A673 (cell line): ENCODE measurements around the gene TENM4. TPM values are rescaled to one million over a fixed set of nuclear protein-coding genes. Genes with fewer than 3 reads are reported as not detected.

ENCODE experiments used
- BruUV-seq: library from RNA; stranded (reverse); fragments of 400-500 nt; replicated peaks from 2 replicates; lab custom pipeline; 2021; lab: Mats Ljungman, UMichigan
- CTCF ChIA-PET: fragments of 300-600 bp; sonication (Branson Sonifier 250); formaldehyde crosslinking; loops from one replicate; lab custom pipeline; 2022; ENCODE audit warnings: antibody characterized with exemption; lab: Charles Lee
- POLR2A ChIA-PET: fragments of 300-600 bp; sonication (Branson Sonifier 250); formaldehyde crosslinking; loops from one replicate; lab custom pipeline; 2022; ENCODE audit warnings: antibody characterized with exemption; ENCODE audit not compliant: low non-redundant PET; lab: Charles Lee
- DNase-seq: peaks from one replicate; pipeline ENCODE4 v3.0.0-alpha.2; 2015; ENCODE audit warnings: low spot score
- H3K27ac ChIP-seq: fragments of 200-600 bp; sonication (generic); 2 replicates; pipeline ENCODE4 v1.5.1; 2016; ENCODE audit warnings: mixed run types, low read depth, mild to moderate bottlenecking, mixed read lengths, antibody characterized with exemption, low read length; ENCODE audit not compliant: poor library complexity, severe bottlenecking
- H3K27me3 ChIP-seq: fragments of 200-600 bp; sonication (generic); replicated peaks from 2 replicates; pipeline ENCODE4 v1.6.1; 2017; ENCODE audit warnings: mixed run types, low read depth, mild to moderate bottlenecking, mixed read lengths, antibody characterized with exemption, low read length; ENCODE audit not compliant: insufficient read depth, poor library complexity
- H3K36me3 ChIP-seq: fragments of 200-600 bp; sonication (generic); 2 replicates; pipeline ENCODE4 v1.6.1; 2016; ENCODE audit warnings: mixed run types, mild to moderate bottlenecking, mixed read lengths, antibody characterized with exemption, low read length; ENCODE audit not compliant: insufficient read depth, poor library complexity, severe bottlenecking
- H3K4me1 ChIP-seq: fragments of 200-600 bp; sonication (generic); 2 replicates; pipeline ENCODE4 v1.6.1; 2017; ENCODE audit warnings: mixed run types, mild to moderate bottlenecking, mixed read lengths, antibody characterized with exemption, low read length; ENCODE audit not compliant: insufficient read depth, poor library complexity, severe bottlenecking
- H3K4me3 ChIP-seq: fragments of 200-600 bp; sonication (generic); 2 replicates; pipeline ENCODE4 v1.5.1; 2016; ENCODE audit warnings: low read depth, mixed run types, mild to moderate bottlenecking, mixed read lengths, low read length; ENCODE audit not compliant: poor library complexity, severe bottlenecking
- H3K9me3 ChIP-seq: fragments of 200-600 bp; sonication (generic); 2 replicates; pipeline ENCODE4 v1.6.1; 2016; ENCODE audit warnings: mixed run types, low read depth, mild to moderate bottlenecking, mixed read lengths, antibody characterized with exemption, low read length; ENCODE audit not compliant: poor library complexity, severe bottlenecking
- CTCF ChIP-seq: fragments of 300-800, 200-600 bp; sonication (generic); conservative IDR thresholded peaks from 2 replicates; pipeline ENCODE4 v1.5.1; 2017; ENCODE audit warnings: low read depth, mild to moderate bottlenecking, antibody characterized with exemption, low read length, moderate library complexity, mixed read lengths
- EZH2 ChIP-seq: fragments of 200-600 bp; sonication (generic); IDR thresholded peaks from 2 replicates; pipeline ENCODE4 v1.6.1; 2017; ENCODE audit warnings: borderline replicate concordance, low read depth, mild to moderate bottlenecking, mixed read lengths, antibody characterized with exemption, low read length; ENCODE audit not compliant: poor library complexity, severe bottlenecking
- intact Hi-C: fragments of 100-400 bp; cut with micrococcal nuclease; formaldehyde crosslinking; loops from one replicate; pipeline ENCODE4 v1.10.0; 2022; ENCODE audit not compliant: unreplicated experiment
- total RNA-seq: library from RNA; stranded (reverse); gene quantifications from 2 replicates; pipeline ENCODE4 v1.2.3, GENCODE V29; 2021

Gene TENM4
- total RNA-seq, 1 experiment from 2014 or later = 0.11 TPM

GRCh38 chr11:79362206-79362757 lies 78.5 kb downstream of the TENM4 start:
- intact Hi-C loops = no loop called here
- no peak for TF ChIP-seq EZH2
- TF ChIP-seq CTCF = no peak
- Histone ChIP-seq H3K9me3 (no peaks in the 10 kb centered on the region), H3K27ac (no peak overlapping the region), H3K36me3 (no peaks in the 10 kb centered on the region), H3K4me3 (no peak overlapping the region), H3K4me1 (no peaks in the 10 kb centered on the region), H3K27me3 (no peaks in the 10 kb centered on the region)
- ChIA-PET POLR2A (no interaction called here), CTCF (interaction anchor here (0.6 kb wide), 1 partner anchor 422 kb away, joined by 3 read pairs; no protein-coding TSS in a partner anchor)
- DNase-seq = no peak
- BruUV-seq = no TSS peak

GRCh38 chr11:79358258-79358657 lies 82.6 kb downstream of the TENM4 start:
- Histone ChIP-seq H3K27me3 (peaks cover 7% of the 10 kb centered on the region), H3K9me3 (no peaks in the 10 kb centered on the region), H3K36me3 (no peaks in the 10 kb centered on the region), H3K4me3 (no peak overlapping the region), H3K27ac (no peak overlapping the region), H3K4me1 (no peaks in the 10 kb centered on the region)
- no peak for DNase-seq
- CTCF ChIA-PET = interaction anchor here (0.7 kb wide), 1 partner anchor 81 kb away, joined by 4 read pairs; no protein-coding TSS in a partner anchor
- POLR2A ChIA-PET = no interaction called here
- no peak for TF ChIP-seq CTCF
- no peak for TF ChIP-seq EZH2
- BruUV-seq = no TSS peak
- intact Hi-C loops = no loop called here

GRCh38 chr11:79353706-79354105 lies 87.1 kb downstream of the TENM4 start:
- H3K9me3 ChIP-seq = no peaks in the 10 kb centered on the region
- intact Hi-C loops = no loop called here
- no TSS peak for BruUV-seq
- H3K4me3 ChIP-seq = no peak overlapping the region
- no peak for DNase-seq
- POLR2A ChIA-PET = no interaction called here
- CTCF ChIA-PET = interaction anchor here (0.7 kb wide), 1 partner anchor 1942 kb away, joined by 3 read pairs; no protein-coding TSS in a partner anchor
- H3K36me3 ChIP-seq = no peaks in the 10 kb centered on the region
- TF ChIP-seq CTCF (no peak), EZH2 (no peak)
- H3K27me3 ChIP-seq = peaks cover 7% of the 10 kb centered on the region
- no peak overlapping the region for H3K27ac ChIP-seq
- H3K4me1 ChIP-seq = no peaks in the 10 kb centered on the region
